ENCODE measurements around the gene IMPA2.

The IMPA2 gene

DNA sequence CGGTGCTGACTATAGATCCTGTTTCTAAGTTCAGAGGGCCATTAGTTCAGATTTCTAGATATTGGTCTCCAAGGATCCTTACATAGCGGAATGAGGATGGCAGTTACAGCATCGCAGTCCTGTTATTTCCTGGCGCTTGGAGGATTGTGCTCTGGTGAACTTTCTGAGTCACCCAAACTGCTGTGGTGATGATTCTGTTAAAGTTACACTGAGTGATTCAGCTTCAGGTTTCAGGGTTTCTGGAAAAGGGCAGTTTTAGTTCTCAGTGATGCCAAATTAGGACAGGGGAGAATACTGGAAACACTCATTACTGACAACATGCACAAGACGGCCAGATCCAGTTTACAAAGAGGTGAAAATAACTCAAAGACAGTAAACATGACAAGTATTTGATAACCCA, 60.3 kb downstream of the IMPA2 start:
- Histone ChIP-seq H3K79me2 (ENCODE audit: insufficient read depth, low read length) (no peaks in the 10 kb centered on the region), H3K36me3 (ENCODE audit: low read length) (no peaks in the 10 kb centered on the region), H3F3A (ENCODE audit: insufficient read depth) (no peaks in the 10 kb centered on the region), H3K4me3 (ENCODE audit: insufficient read depth, low read length, poor library complexity, severe bottlenecking) (no peak overlapping the region), H3K9ac (ENCODE audit: low read length) (no peak overlapping the region), H3K9me3 (ENCODE audit: insufficient read depth, low read length) (no peaks in the 10 kb centered on the region), H3K4me2 (ENCODE audit: low read depth, low read length, poor library complexity, severe bottlenecking) (no peak overlapping the region), H3K9me2 (replicated peaks; ENCODE audit: insufficient read depth, low read length) (no peaks in the 10 kb centered on the region), H4K20me1 (ENCODE audit: low read depth, low read length) (no peaks in the 10 kb centered on the region), H3K27ac (ENCODE audit: low read depth, low read length) (no peak overlapping the region), H2AFZ (ENCODE audit: low read depth, low read length, severe bottlenecking) (no peak overlapping the region), H3K27me3 (ENCODE audit: low read length) (no peaks in the 10 kb centered on the region)
- no peak for TF ChIP-seq EZH2phosphoT487 (conservative IDR thresholded peaks at IDR 0.05; ENCODE audit: low read length)
- TF ChIP-seq, protein P1, sequence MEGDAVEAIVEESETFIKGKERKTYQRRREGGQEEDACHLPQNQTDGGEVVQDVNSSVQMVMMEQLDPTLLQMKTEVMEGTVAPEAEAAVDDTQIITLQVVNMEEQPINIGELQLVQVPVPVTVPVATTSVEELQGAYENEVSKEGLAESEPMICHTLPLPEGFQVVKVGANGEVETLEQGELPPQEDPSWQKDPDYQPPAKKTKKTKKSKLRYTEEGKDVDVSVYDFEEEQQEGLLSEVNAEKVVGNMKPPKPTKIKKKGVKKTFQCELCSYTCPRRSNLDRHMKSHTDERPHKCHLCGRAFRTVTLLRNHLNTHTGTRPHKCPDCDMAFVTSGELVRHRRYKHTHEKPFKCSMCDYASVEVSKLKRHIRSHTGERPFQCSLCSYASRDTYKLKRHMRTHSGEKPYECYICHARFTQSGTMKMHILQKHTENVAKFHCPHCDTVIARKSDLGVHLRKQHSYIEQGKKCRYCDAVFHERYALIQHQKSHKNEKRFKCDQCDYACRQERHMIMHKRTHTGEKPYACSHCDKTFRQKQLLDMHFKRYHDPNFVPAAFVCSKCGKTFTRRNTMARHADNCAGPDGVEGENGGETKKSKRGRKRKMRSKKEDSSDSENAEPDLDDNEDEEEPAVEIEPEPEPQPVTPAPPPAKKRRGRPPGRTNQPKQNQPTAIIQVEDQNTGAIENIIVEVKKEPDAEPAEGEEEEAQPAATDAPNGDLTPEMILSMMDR (IDR thresholded peaks at IDR 0.05; ENCODE audit: insufficient read depth, low read length, poor library complexity, severe bottlenecking), result no peak

DNA sequence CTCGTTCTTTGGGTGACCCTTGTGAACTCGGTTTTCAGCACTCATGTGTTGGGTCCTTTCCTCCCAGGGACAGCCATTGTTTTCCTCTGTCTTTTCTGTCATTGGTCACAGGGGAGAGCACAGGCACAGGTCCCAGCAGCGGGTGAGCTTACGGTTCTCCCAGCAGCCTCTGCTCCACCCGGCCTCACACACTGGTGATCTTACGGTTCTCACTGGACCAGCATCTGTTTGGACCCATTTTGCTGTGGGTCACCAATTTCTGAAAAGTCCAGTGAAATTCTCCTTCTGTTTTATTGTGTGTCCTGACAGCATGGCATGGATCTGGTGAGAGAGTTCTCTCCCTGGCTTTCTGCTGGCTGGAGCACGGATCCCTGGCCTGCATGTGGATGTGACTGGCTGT, 62.5 kb downstream of the IMPA2 start:
- no peak overlapping the region for H2AFZ ChIP-seq (ENCODE audit: low read depth, low read length, severe bottlenecking)

DNA sequence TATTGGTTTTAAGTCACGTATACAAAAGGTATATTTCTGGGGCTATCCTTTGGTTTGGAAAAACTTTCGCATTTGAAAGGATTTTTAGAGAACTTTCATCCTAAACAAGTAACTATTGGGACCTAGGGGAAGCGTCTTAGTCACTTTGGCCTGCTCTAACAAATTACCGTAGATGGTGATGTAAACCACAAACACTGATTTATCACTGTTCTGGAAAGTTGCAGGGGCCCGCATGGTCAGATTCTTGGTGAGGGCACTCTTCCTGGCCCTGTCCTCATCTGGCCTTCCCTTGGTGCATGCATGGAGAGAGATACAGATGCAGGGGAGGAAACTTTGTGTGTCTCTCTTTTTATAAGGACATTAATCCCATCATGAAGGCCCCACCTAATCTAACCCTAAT, 63.3 kb downstream of the IMPA2 start:
- H3K4me3 ChIP-seq (ENCODE audit: insufficient read depth, low read length, poor library complexity, severe bottlenecking), result no peak overlapping the region
- H3K9me2 ChIP-seq (replicated peaks; ENCODE audit: insufficient read depth, low read length), result no peaks in the 10 kb centered on the region
- H3K27me3 ChIP-seq (ENCODE audit: low read length), result no peaks in the 10 kb centered on the region
- H3K9me3 ChIP-seq (ENCODE audit: insufficient read depth, low read length), result no peaks in the 10 kb centered on the region
- H4K20me1 ChIP-seq (ENCODE audit: low read depth, low read length), result no peaks in the 10 kb centered on the region
- TF ChIP-seq EZH2phosphoT487 (conservative IDR thresholded peaks at IDR 0.05; ENCODE audit: low read length), result no peak
- TF ChIP-seq, protein P1 (IDR thresholded peaks at IDR 0.05; ENCODE audit: insufficient read depth, low read length, poor library complexity, severe bottlenecking), result no peak
- no peak overlapping the region for H2AFZ ChIP-seq (ENCODE audit: low read depth, low read length, severe bottlenecking)
- H3K4me2 ChIP-seq (ENCODE audit: low read depth, low read length, poor library complexity, severe bottlenecking), result no peak overlapping the region
- H3F3A ChIP-seq (ENCODE audit: insufficient read depth), result no peaks in the 10 kb centered on the region
- H3K9ac ChIP-seq (ENCODE audit: low read length), result no peak overlapping the region
- no peaks in the 10 kb centered on the region for H3K36me3 ChIP-seq (ENCODE audit: low read length)
- H3K27ac ChIP-seq (ENCODE audit: low read depth, low read length), result no peak overlapping the region
- H3K79me2 ChIP-seq (ENCODE audit: insufficient read depth, low read length), result no peaks in the 10 kb centered on the region

More for the DNA sequence above, 62.5 kb downstream of the IMPA2 start:
- Histone ChIP-seq H4K20me1 (ENCODE audit: low read depth, low read length) (no peaks in the 10 kb centered on the region), H3K9ac (ENCODE audit: low read length) (no peak overlapping the region), H3K4me2 (ENCODE audit: low read depth, low read length, poor library complexity, severe bottlenecking) (no peak overlapping the region), H3K79me2 (ENCODE audit: insufficient read depth, low read length) (no peaks in the 10 kb centered on the region), H3K9me2 (replicated peaks; ENCODE audit: insufficient read depth, low read length) (no peaks in the 10 kb centered on the region), H3K27ac (ENCODE audit: low read depth, low read length) (no peak overlapping the region), H3F3A (ENCODE audit: insufficient read depth) (no peaks in the 10 kb centered on the region), H3K36me3 (ENCODE audit: low read length) (no peaks in the 10 kb centered on the region), H3K9me3 (ENCODE audit: insufficient read depth, low read length) (no peaks in the 10 kb centered on the region), H3K4me3 (ENCODE audit: insufficient read depth, low read length, poor library complexity, severe bottlenecking) (no peak overlapping the region), H3K27me3 (ENCODE audit: low read length) (no peaks in the 10 kb centered on the region)
- TF ChIP-seq, protein P1 (IDR thresholded peaks at IDR 0.05; ENCODE audit: insufficient read depth, low read length, poor library complexity, severe bottlenecking), result no peak
- no peak for TF ChIP-seq EZH2phosphoT487 (conservative IDR thresholded peaks at IDR 0.05; ENCODE audit: low read length)

Data from SU-DHL-6 (cell line).